Osteoblast (primary cell): ENCODE results near the gene IGFBP5. TPM values are rescaled to one million over a fixed set of nuclear protein-coding genes. Genes with fewer than 3 reads are reported as not detected.

ENCODE experiments used
- DNase-seq: peaks from one replicate; pipeline ENCODE4 v3.0.0; 2011; ENCODE audit warnings: low spot score, mixed read lengths; ENCODE audit not compliant: insufficient read length; ENCODE audit errors: missing footprints
- H2AFZ ChIP-seq: 2 replicates; pipeline ENCODE4 v1.6.0; 2011; ENCODE audit warnings: mild to moderate bottlenecking, low read length
- H3K27ac ChIP-seq: 2 replicates; pipeline ENCODE4 v1.5.1; 2011; ENCODE audit warnings: mild to moderate bottlenecking, low read depth, low read length, moderate library complexity
- H3K27me3 ChIP-seq: 2 replicates; pipeline ENCODE4 v1.6.0; 2012; ENCODE audit warnings: mild to moderate bottlenecking, control low read depth, inconsistent platforms, low read length, moderate library complexity; ENCODE audit not compliant: insufficient read depth
- H3K36me3 ChIP-seq: 2 replicates; pipeline ENCODE4 v1.5.1; 2011; ENCODE audit warnings: mild to moderate bottlenecking, low read length, control low read depth, moderate library complexity; ENCODE audit not compliant: insufficient read depth
- H3K4me1 ChIP-seq: 2 replicates; pipeline ENCODE4 v1.5.1; 2011; ENCODE audit warnings: mild to moderate bottlenecking, low read length, control low read depth, moderate library complexity; ENCODE audit not compliant: insufficient read depth
- H3K4me2 ChIP-seq: 2 replicates; pipeline ENCODE4 v1.6.0; 2011; ENCODE audit warnings: mild to moderate bottlenecking, low read length; ENCODE audit not compliant: insufficient read depth
- H3K4me3 ChIP-seq: fragments of 200-600 bp; sonication (generic); 3 replicates; pipeline ENCODE4 v1.5.1; 2012; ENCODE audit warnings: mild to moderate bottlenecking, low read length, inconsistent platforms; ENCODE audit not compliant: insufficient read depth
- H3K79me2 ChIP-seq: 2 replicates; pipeline ENCODE4 v1.6.0; 2012; ENCODE audit warnings: mild to moderate bottlenecking, low read length, control low read depth, inconsistent platforms; ENCODE audit not compliant: insufficient read depth
- H3K9me3 ChIP-seq: 2 replicates; pipeline ENCODE4 v1.5.1; 2011; ENCODE audit warnings: low read depth, low read length, control low read depth
- H4K20me1 ChIP-seq: 2 replicates; pipeline ENCODE4 v1.6.0; 2012; ENCODE audit warnings: mild to moderate bottlenecking, low read length, control low read depth; ENCODE audit not compliant: insufficient read depth
- total RNA-seq: library from RNA; depleted of rRNA; stranded (reverse); fragments of >200 nt; gene quantifications from 2 replicates; pipeline ENCODE4 v1.2.3, GENCODE V29; 2012
- TF ChIP-seq, protein P1 (sequence below): IDR thresholded peaks from 2 replicates; pipeline ENCODE4 v1.5.1; 2011; ENCODE audit warnings: mild to moderate bottlenecking, low read depth, low read length, moderate library complexity; ENCODE audit errors: extremely low read depth

Gene IGFBP5
- total RNA-seq, 1 donor = 12.3 TPM

DNA sequence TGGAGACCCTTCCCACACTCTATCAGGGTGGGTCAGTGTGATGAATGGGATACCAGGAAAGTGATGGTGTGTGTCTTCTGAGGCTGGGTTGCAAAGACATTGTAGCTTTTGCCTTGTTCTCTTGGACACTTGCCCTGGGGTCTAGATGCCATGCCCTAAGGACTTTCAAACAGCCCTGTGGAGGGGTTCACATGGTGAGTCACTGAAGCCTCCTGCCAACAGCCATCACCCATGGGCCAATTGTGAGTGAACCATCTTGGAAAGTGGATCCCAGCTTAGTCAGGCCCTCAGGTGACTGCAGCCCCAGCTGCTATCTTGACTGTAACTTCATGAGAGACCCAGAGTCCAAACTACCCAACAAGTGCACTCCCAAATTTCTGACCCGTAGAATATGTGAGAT lies 25.8 kb upstream of the IGFBP5 start:
- Histone ChIP-seq H3K9me3 (no peaks in the 10 kb centered on the region), H3K27ac (no peak overlapping the region), H3K79me2 (no peaks in the 10 kb centered on the region), H3K4me1 (no peaks in the 10 kb centered on the region), H4K20me1 (no peaks in the 10 kb centered on the region), H3K4me2 (no peak overlapping the region), H3K36me3 (no peaks in the 10 kb centered on the region), H2AFZ (no peak overlapping the region), H3K4me3 (no peak overlapping the region), H3K27me3 (peaks cover 49% of the 10 kb centered on the region)
- no peak for DNase-seq
- TF ChIP-seq, protein P1, sequence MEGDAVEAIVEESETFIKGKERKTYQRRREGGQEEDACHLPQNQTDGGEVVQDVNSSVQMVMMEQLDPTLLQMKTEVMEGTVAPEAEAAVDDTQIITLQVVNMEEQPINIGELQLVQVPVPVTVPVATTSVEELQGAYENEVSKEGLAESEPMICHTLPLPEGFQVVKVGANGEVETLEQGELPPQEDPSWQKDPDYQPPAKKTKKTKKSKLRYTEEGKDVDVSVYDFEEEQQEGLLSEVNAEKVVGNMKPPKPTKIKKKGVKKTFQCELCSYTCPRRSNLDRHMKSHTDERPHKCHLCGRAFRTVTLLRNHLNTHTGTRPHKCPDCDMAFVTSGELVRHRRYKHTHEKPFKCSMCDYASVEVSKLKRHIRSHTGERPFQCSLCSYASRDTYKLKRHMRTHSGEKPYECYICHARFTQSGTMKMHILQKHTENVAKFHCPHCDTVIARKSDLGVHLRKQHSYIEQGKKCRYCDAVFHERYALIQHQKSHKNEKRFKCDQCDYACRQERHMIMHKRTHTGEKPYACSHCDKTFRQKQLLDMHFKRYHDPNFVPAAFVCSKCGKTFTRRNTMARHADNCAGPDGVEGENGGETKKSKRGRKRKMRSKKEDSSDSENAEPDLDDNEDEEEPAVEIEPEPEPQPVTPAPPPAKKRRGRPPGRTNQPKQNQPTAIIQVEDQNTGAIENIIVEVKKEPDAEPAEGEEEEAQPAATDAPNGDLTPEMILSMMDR = no peak

DNA sequence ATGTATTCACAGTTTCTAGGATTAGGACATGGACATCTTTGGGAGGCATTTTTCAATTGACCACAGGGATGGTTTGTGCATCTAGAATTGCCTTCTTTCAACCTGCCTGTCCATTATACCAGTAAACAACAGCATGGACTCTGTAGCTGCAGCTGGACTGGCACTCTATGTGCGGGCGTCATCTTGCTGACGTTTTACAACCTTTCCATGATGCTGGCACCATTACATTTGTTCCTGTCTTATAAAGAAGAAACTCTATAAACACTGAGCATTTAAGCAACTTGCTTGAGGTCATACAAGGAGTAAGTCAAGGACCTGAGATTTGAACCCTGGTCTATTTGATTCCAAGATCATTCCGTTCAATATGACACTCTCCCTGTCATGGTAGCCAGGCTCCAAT lies 25.4 kb upstream of the IGFBP5 start:
- H3K79me2 ChIP-seq = no peaks in the 10 kb centered on the region
- H3K4me3 ChIP-seq = no peak overlapping the region
- TF ChIP-seq, protein P1 = no peak
- no peaks in the 10 kb centered on the region for H3K36me3 ChIP-seq
- no peak overlapping the region for H3K4me2 ChIP-seq
- no peaks in the 10 kb centered on the region for H4K20me1 ChIP-seq
- peaks cover 52% of the 10 kb centered on the region for H3K27me3 ChIP-seq
- no peaks in the 10 kb centered on the region for H3K4me1 ChIP-seq
- H3K9me3 ChIP-seq = no peaks in the 10 kb centered on the region
- no peak overlapping the region for H2AFZ ChIP-seq
- no peak for DNase-seq
- no peak overlapping the region for H3K27ac ChIP-seq

DNA sequence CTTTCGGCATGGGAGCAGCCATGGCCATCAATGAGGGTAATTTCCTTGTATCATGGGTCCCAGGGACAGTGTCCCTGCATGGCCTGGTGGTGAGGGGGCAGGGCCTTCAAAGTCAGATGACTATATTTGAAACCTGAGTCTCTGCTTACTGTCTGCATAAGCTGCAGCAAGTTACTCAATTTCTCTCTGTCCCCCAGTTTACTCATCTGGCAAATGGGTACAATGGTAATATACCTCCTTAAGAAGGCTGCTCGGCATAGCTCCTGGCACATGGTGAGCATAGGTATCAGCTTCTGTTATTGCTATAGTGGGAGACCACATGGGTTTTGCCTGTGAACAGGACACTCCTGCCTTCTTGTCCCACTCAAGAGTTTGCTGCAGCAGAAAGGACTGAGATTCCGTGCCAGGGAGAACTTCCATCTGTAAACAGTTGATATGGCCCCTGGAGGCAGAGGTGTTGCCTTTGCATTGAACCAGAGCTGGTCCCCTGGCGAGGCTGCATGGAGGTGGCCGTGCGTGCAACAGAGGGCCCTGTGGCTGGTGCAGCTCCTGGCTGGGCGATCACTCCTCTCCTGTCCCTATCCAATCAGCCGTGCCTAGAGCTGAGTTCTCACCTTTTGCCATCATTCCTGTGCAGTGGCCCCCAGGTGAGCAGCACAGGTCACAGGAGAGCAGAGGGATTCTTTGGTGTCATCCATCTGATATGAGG lies 22.7 kb upstream of the IGFBP5 start:
- H3K9me3 ChIP-seq = no peaks in the 10 kb centered on the region
- DNase-seq = no peak
- no peak overlapping the region for H3K4me2 ChIP-seq
- H3K79me2 ChIP-seq = no peaks in the 10 kb centered on the region
- no peak overlapping the region for H3K27ac ChIP-seq
- no peak overlapping the region for H2AFZ ChIP-seq
- H4K20me1 ChIP-seq = no peaks in the 10 kb centered on the region
- H3K4me3 ChIP-seq = no peak overlapping the region
- H3K4me1 ChIP-seq = peaks cover 14% of the 10 kb centered on the region
- peaks cover 53% of the 10 kb centered on the region for H3K27me3 ChIP-seq
- TF ChIP-seq, protein P1 = no peak
- H3K36me3 ChIP-seq = no peaks in the 10 kb centered on the region

DNA sequence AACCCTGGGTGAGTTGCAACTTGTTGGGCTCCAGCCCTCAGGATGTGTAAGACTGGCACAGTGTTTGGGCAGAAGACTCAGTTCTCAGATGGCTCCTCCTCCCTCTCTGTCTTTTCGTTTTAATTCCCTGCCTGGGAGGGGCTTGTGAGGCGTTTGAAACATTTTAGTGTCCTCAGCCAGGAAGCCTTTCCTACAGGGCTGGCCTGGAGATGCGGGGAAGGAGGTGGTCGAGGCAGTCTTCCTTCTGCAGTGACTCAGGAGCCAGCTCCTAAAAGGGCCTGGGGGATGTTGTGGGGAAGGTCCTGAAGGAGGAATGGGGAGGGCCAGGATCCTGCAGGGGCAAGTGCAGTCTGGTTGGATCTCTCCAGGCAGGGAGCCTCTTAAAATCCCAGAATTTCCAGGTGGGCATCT lies 22.1 kb upstream of the IGFBP5 start:
- no peak overlapping the region for H2AFZ ChIP-seq
- H3K27ac ChIP-seq = no peak overlapping the region
- DNase-seq = no peak
- no peak overlapping the region for H3K4me2 ChIP-seq
- H3K4me3 ChIP-seq = no peak overlapping the region
- no peaks in the 10 kb centered on the region for H3K36me3 ChIP-seq
- TF ChIP-seq, protein P1 = no peak
- H3K27me3 ChIP-seq = peaks cover 52% of the 10 kb centered on the region
- H4K20me1 ChIP-seq = no peaks in the 10 kb centered on the region
- peaks cover 14% of the 10 kb centered on the region for H3K4me1 ChIP-seq
- H3K79me2 ChIP-seq = no peaks in the 10 kb centered on the region
- H3K9me3 ChIP-seq = no peaks in the 10 kb centered on the region
